Ammon's horn (tissue), 1 donor: ENCODE results near the gene ZNF322.

Experiments used
- DNase-seq: peaks from one replicate; pipeline ENCODE4 v3.0.0-alpha.2; 2016; ENCODE audit warnings: low spot score

ZNF322 gene

GRCh38 chr6:26588965-26589364, 70.6 kb downstream of the ZNF322 start:
- DNase-seq, result no peak
